Panc1 (cell line): Measurements from ENCODE around the gene MRPL4.

Source experiments
- CTCF ChIP-seq: fragments of 450-650 bp; IDR thresholded peaks from 2 replicates; pipeline ENCODE4 v1.5.1; 2017; ENCODE audit warnings: mild to moderate bottlenecking
- POLR2AphosphoS5 ChIP-seq: IDR thresholded peaks from 2 replicates; pipeline ENCODE4 v1.6.1; 2012; ENCODE audit warnings: mild to moderate bottlenecking, low read depth, low read length, moderate library complexity
- REST ChIP-seq, 2 experiments: IDR thresholded peaks; 2 replicates each; pipeline ENCODE4 v1.6.1; 2011 to 2012; ENCODE audit warnings: low read depth in 2 of 2, control low read depth in 1 of 2, low read length in 1 of 2, mild to moderate bottlenecking in 1 of 2, moderate library complexity in 1 of 2; ENCODE audit not compliant: insufficient read depth in 1 of 2
- SIN3A ChIP-seq: IDR thresholded peaks from 2 replicates; pipeline ENCODE4 v1.6.1; 2012; ENCODE audit warnings: low read depth, mild to moderate bottlenecking, low read length, moderate library complexity, borderline replicate concordance; ENCODE audit not compliant: insufficient read depth
- TCF7L2 ChIP-seq: IDR thresholded peaks from 2 replicates; pipeline ENCODE4 v1.6.1; 2011; ENCODE audit warnings: mild to moderate bottlenecking, low read depth, low read length, inconsistent platforms

- TF ChIP-seq CTCF (no peak), POLR2AphosphoS5 (no peak), REST (IDR thresholded peaks at IDR 0.05; ENCODE audit: insufficient read depth in 1 of 2, low read depth in 2 of 2, low read length in 1 of 2) (no peak), SIN3A (no peak), TCF7L2 (no peak)
Observed at GRCh38 chr19:10292789-10293636, 41.0 kb downstream of the MRPL4 start.
